Neutrophil (primary cell): ENCODE results near the gene MBTPS2.

Source experiments
- H3K27ac ChIP-seq: fragments of 200-600 bp; sonication (generic); 2 replicates; pipeline ENCODE4 v1.5.1; 2016; ENCODE audit warnings: mild to moderate bottlenecking, moderate library complexity
- H3K27me3 ChIP-seq: fragments of 200-600 bp; sonication (generic); 2 replicates; pipeline ENCODE4 v1.6.0; 2016; ENCODE audit warnings: mild to moderate bottlenecking
- H3K36me3 ChIP-seq: fragments of 200-600 bp; sonication (generic); 2 replicates; pipeline ENCODE4 v1.5.1; 2017
- H3K4me1 ChIP-seq, 2 experiments: fragments of 200-600 bp in 1 of 2; sonication (generic) in 1 of 2; 1 replicate in 1 of 2; 2 replicates in 1 of 2; pipeline versions ENCODE4 v1.5.1 to v1.6.1; 2013 to 2016; ENCODE audit warnings: low read depth in 1 of 2, low read length in 1 of 2, mild to moderate bottlenecking in 1 of 2, moderate library complexity in 1 of 2; ENCODE audit not compliant: control insufficient read depth in 1 of 2, insufficient read depth in 1 of 2
- H3K4me3 ChIP-seq, 2 experiments: fragments of 200-600 bp in 1 of 2; sonication (generic) in 1 of 2; 1 replicate in 1 of 2; 2 replicates in 1 of 2; pipeline ENCODE4 v1.5.1; 2013 to 2016; ENCODE audit warnings: low read depth in 1 of 2, low read length in 1 of 2, mild to moderate bottlenecking in 1 of 2, moderate library complexity in 1 of 2
- H3K9me3 ChIP-seq: fragments of 200-600 bp; sonication (generic); 2 replicates; pipeline ENCODE4 v1.5.1; 2016
- TF ChIP-seq, protein P1 (sequence below): fragments of 200-600 bp; sonication (generic); IDR thresholded peaks from 2 replicates; pipeline ENCODE4 v1.5.1; 2016; ENCODE audit warnings: antibody characterized with exemption

MBTPS2 gene

DNA sequence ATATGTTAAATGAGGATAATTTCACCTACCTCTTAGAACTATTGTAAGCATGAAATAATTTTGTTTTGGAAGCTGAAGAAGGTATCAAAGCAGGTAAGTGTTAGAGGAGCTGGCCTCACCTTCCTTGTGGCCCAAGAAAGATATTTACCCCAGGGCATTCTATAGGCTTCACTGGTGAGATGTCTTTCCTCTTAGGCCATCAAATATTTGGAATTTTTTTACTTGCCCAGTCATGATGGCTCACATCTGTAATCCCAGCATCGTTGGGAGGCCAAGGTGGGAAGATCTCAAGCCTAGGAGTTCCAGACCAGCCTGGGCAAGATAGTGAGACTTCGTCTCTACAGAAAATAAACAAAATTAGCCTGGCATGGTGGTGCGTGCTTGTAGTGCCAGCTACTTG is 95.0 kb downstream of the MBTPS2 start:
- Histone ChIP-seq H3K27me3 (no peaks in the 10 kb centered on the region), H3K9me3 (no peaks in the 10 kb centered on the region), H3K27ac (no peak overlapping the region), H3K36me3 (no peaks in the 10 kb centered on the region), H3K4me3 (no peak overlapping the region), H3K4me1 (peaks cover 2 to 7% of the 10 kb centered on the region in 2 experiments)
- TF ChIP-seq, protein P1, sequence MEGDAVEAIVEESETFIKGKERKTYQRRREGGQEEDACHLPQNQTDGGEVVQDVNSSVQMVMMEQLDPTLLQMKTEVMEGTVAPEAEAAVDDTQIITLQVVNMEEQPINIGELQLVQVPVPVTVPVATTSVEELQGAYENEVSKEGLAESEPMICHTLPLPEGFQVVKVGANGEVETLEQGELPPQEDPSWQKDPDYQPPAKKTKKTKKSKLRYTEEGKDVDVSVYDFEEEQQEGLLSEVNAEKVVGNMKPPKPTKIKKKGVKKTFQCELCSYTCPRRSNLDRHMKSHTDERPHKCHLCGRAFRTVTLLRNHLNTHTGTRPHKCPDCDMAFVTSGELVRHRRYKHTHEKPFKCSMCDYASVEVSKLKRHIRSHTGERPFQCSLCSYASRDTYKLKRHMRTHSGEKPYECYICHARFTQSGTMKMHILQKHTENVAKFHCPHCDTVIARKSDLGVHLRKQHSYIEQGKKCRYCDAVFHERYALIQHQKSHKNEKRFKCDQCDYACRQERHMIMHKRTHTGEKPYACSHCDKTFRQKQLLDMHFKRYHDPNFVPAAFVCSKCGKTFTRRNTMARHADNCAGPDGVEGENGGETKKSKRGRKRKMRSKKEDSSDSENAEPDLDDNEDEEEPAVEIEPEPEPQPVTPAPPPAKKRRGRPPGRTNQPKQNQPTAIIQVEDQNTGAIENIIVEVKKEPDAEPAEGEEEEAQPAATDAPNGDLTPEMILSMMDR: no peak
